GM23248 (cell line): Measurements from ENCODE around the gene RALB. TPM values are rescaled to one million over a fixed set of nuclear protein-coding genes. Genes with fewer than 3 reads are reported as not detected.

Source experiments
- DNase-seq: peaks from one replicate; pipeline ENCODE4 v3.0.0-alpha.2; 2015
- H2AFZ ChIP-seq: fragments of 200-600 bp; sonication (generic); 2 replicates; pipeline ENCODE4 v1.6.1; 2016; ENCODE audit warnings: antibody characterized with exemption
- H3F3A ChIP-seq: fragments of 200-600 bp; sonication (generic); 2 replicates; pipeline ENCODE4 v1.6.1; 2016; ENCODE audit warnings: mild to moderate bottlenecking, antibody characterized with exemption, mixed run types; ENCODE audit not compliant: insufficient read depth
- H3K27ac ChIP-seq: fragments of 200-600 bp; sonication (generic); 2 replicates; pipeline ENCODE4 v1.5.1; 2016; ENCODE audit warnings: mild to moderate bottlenecking
- H3K27me3 ChIP-seq: fragments of 200-600 bp; sonication (generic); replicated peaks from 2 replicates; pipeline ENCODE4 v1.6.1; 2016; ENCODE audit warnings: mild to moderate bottlenecking; ENCODE audit not compliant: insufficient read depth
- H3K36me3 ChIP-seq: fragments of 200-600 bp; sonication (generic); 2 replicates; pipeline ENCODE4 v1.6.1; 2016; ENCODE audit warnings: low read depth, mild to moderate bottlenecking
- H3K4me1 ChIP-seq: fragments of 200-600 bp; sonication (generic); 2 replicates; pipeline ENCODE4 v1.6.1; 2016; ENCODE audit warnings: mild to moderate bottlenecking; ENCODE audit not compliant: insufficient read depth
- H3K4me2 ChIP-seq: fragments of 200-600 bp; sonication (generic); one replicate; pipeline ENCODE4 v1.6.1; 2016; ENCODE audit warnings: mild to moderate bottlenecking; ENCODE audit not compliant: unreplicated experiment
- H3K4me3 ChIP-seq: fragments of 200-600 bp; sonication (generic); 2 replicates; pipeline ENCODE4 v1.5.1; 2016; ENCODE audit warnings: mild to moderate bottlenecking
- H3K79me2 ChIP-seq: fragments of 200-600 bp; sonication (generic); 2 replicates; pipeline ENCODE4 v1.6.1; 2016; ENCODE audit warnings: mild to moderate bottlenecking; ENCODE audit not compliant: insufficient read depth
- H3K9ac ChIP-seq: fragments of 200-600 bp; sonication (generic); 2 replicates; pipeline ENCODE4 v1.6.1; 2016; ENCODE audit warnings: mild to moderate bottlenecking
- H3K9me2 ChIP-seq: fragments of 200-600 bp; sonication (generic); 2 replicates; pipeline ENCODE4 v1.6.1; 2016; ENCODE audit warnings: mixed run types, mild to moderate bottlenecking, moderate library complexity; ENCODE audit not compliant: insufficient read depth
- H3K9me3 ChIP-seq: fragments of 200-600 bp; sonication (generic); one replicate; pipeline ENCODE4 v1.6.1; 2017; ENCODE audit warnings: low read depth
- H4K20me1 ChIP-seq: fragments of 200-600 bp; sonication (generic); 2 replicates; pipeline ENCODE4 v1.6.0; 2016; ENCODE audit not compliant: insufficient read depth
- EZH2 ChIP-seq: fragments of 200-600 bp; sonication (generic); IDR thresholded peaks from 2 replicates; pipeline ENCODE4 v1.6.1; 2018; ENCODE audit warnings: antibody characterized with exemption, mild to moderate bottlenecking; ENCODE audit not compliant: insufficient read depth, poor library complexity, severe bottlenecking
- EZH2phosphoT487 ChIP-seq: fragments of 200-600 bp; sonication (generic); IDR thresholded peaks from 2 replicates; pipeline ENCODE4 v1.6.1; 2018; ENCODE audit warnings: antibody characterized with exemption, moderate library complexity, mild to moderate bottlenecking, low read depth; ENCODE audit not compliant: insufficient read depth
- WGBS, 2 experiments: methylation state at CpG; one replicate each; pipeline ENCODE4 v1.1.6; 2015 to 2017; ENCODE audit warnings: low lambda C conversion rate in 2 of 2, low coverage in 1 of 2; ENCODE audit errors: missing lambda C conversion rate in 2 of 2; 5-methylcytosine and 5-hydroxymethylcytosine counted together
- in situ Hi-C: fragments of 300-500 bp; cut with MboI; formaldehyde crosslinking; loops from 2 replicates; pipeline ENCODE4 v1.15.0; 2020
- polyA plus RNA-seq: library from polyadenylated mRNA; unstranded; fragments of >200 nt; fragmentation: Nextera tagmentation; extraction: Ambion mirVana; gene quantifications from 2 replicates; pipeline ENCODE4 v1.2.1, GENCODE V29; 2016
- small RNA-seq: library from RNA; depleted of rRNA; stranded (forward); fragments of <200 nt; gene quantifications from one replicate; pipeline ENCODE3, GENCODE V24; 2014; ENCODE audit warnings: low read depth, low replicate concordance
- total RNA-seq: library from RNA; depleted of rRNA; stranded (reverse); fragments of >200 nt; shearing (Covaris generic); gene quantifications from 2 replicates; pipeline ENCODE4 v1.2.3, GENCODE V29; 2014; rRNA removed

RALB gene
- total and polyA plus RNA-seq, 2 experiments from 2014 or later, result 65.7 to 105 TPM

DNA sequence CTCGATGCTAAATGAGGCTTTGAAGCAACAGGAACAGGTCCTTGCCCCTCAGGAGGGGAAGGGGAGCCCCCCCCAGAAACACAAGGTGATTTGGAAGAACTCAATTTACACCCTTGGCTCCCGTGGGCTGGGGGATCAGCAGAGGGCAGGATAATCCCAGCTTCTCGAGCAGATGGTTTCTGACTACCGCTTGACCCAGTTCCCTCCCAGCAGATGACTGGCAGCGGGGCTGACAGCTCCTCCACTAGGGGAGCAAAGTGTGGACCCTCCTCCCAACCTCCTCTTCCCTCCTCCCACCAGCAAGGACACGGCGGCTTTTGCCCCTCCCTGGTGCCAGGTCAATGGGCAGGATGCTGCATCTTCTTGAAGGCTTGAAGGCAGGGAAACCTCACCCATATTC, 89.8 kb downstream of the RALB start:
- H3K4me1 ChIP-seq, result no peaks in the 10 kb centered on the region
- 60 to 61% methylated on average over 7 of the region's 7 CpGs for WGBS, 2 experiments
- no peak overlapping the region for H2AFZ ChIP-seq
- H3F3A ChIP-seq, result no peaks in the 10 kb centered on the region
- no peak overlapping the region for H3K4me3 ChIP-seq
- H3K9me2 ChIP-seq, result no peaks in the 10 kb centered on the region
- no peak for DNase-seq
- no peaks in the 10 kb centered on the region for H4K20me1 ChIP-seq
- H3K79me2 ChIP-seq, result no peaks in the 10 kb centered on the region
- H3K9ac ChIP-seq, result no peak overlapping the region
- H3K9me3 ChIP-seq, result no peaks in the 10 kb centered on the region
- in situ Hi-C loops, result loop anchor here (5.0 to 25.0 kb wide), 2 partner anchors 335 to 745 kb away; no protein-coding TSS in a partner anchor
- no peaks in the 10 kb centered on the region for H3K36me3 ChIP-seq
- H3K27ac ChIP-seq, result no peak overlapping the region
- no peak overlapping the region for H3K4me2 ChIP-seq
- peaks cover 22% of the 10 kb centered on the region; the same call in 1 of the 2 replicates for H3K27me3 ChIP-seq
- TF ChIP-seq EZH2 (no peak), EZH2phosphoT487 (no peak)

DNA sequence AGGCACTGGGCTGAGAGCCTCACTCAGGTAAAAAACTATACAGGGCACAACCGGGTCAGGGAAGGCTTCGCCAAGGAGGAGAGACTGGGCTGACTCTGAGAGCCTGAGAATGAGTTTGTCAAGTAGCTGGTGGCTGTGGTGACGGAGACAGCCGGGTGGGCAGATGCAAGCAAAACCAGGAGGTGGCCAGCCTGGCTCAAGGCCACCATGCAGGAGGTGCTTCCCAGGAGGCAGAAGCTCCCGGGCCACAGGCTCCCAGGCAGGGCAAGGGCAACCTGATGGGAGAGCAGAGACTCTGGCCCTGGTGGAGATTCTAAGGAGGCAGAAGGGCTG, 90.4 kb downstream of the RALB start:
- Histone ChIP-seq H3K27me3 (peaks cover 22% of the 10 kb centered on the region; the same call in 1 of the 2 replicates), H3K9me2 (no peaks in the 10 kb centered on the region), H3K36me3 (no peaks in the 10 kb centered on the region), H4K20me1 (no peaks in the 10 kb centered on the region), H3K9ac (no peak overlapping the region), H2AFZ (peak overlapping the region; percentile 54; the same call in 1 of the 2 replicates), H3K4me3 (no peak overlapping the region), H3K4me1 (no peaks in the 10 kb centered on the region), H3K4me2 (peak overlapping the region; percentile 75), H3K79me2 (no peaks in the 10 kb centered on the region), H3F3A (no peaks in the 10 kb centered on the region), H3K27ac (no peak overlapping the region), H3K9me3 (no peaks in the 10 kb centered on the region)
- TF ChIP-seq EZH2, result no peak
- no peak for TF ChIP-seq EZH2phosphoT487
- in situ Hi-C loops, result loop anchor here (5.0 to 25.0 kb wide), 2 partner anchors 334 to 744 kb away; no protein-coding TSS in a partner anchor
- WGBS, 2 experiments, result 17 to 20% methylated on average over 5 of the region's 5 CpGs
- no peak for DNase-seq

DNA sequence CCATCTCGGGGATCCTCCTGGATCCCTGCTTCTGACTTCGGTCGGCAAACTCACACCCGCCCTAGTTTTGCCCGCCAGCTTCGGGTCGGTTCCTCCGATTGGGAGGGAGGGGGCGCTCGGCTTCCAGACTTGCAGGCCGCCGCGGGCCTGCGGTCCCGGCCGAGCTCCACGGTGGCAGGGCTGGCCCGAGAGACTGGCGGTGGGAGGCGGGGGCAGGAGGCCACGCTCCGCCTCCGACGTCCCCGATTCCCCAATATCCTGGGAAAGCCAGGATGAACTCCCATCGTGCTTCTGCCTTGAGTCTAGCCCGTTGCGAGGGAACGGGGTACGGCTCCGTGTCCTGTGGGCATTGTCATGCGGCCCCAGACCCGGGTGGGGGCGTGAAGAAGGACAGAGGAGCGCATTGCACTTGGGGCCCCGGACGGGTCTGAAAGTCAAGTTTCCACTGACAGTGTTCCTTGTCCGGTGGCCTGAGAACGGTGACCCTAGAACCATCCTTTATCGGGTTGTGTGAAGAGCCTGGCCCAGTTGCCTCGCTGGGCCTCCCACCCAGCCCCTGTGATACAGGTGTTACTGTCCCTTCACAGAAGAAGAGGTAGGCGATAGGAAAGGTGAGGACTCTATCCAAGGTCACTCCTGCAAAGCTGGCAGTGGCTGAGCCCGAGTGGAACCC, 90.9 kb downstream of the RALB start:
- in situ Hi-C loops, result loop anchor here (5.0 to 25.0 kb wide), 2 partner anchors 334 to 744 kb away; no protein-coding TSS in a partner anchor
- H3K9ac ChIP-seq, result peak overlapping the region; percentile 25; the same call in 1 of the 2 replicates
- H3K9me3 ChIP-seq, result no peaks in the 10 kb centered on the region
- no peaks in the 10 kb centered on the region for H3K79me2 ChIP-seq
- H3K4me2 ChIP-seq, result peak overlapping the region; percentile 75
- no peaks in the 10 kb centered on the region for H3K4me1 ChIP-seq
- H3K36me3 ChIP-seq, result no peaks in the 10 kb centered on the region
- peaks cover 25% of the 10 kb centered on the region; the same call in 1 of the 2 replicates for H3K27me3 ChIP-seq
- H4K20me1 ChIP-seq, result no peaks in the 10 kb centered on the region
- no peak for TF ChIP-seq EZH2
- TF ChIP-seq EZH2phosphoT487, result 0 out of 2 replicates have a peak, but pooled peaks have one; percentile 33
- no peaks in the 10 kb centered on the region for H3K9me2 ChIP-seq
- H2AFZ ChIP-seq, result peak overlapping the region; percentile 54; the same call in 1 of the 2 replicates
- no peaks in the 10 kb centered on the region for H3F3A ChIP-seq
- H3K4me3 ChIP-seq, result 0 out of 2 replicates have a peak overlapping the region, but pooled peaks have one; percentile 26
- 4 to 5% methylated on average over 29 to 43 of the region's 43 CpGs for WGBS, 2 experiments
- DNase-seq, result peak; percentile 94
- H3K27ac ChIP-seq, result no peak overlapping the region

Small RNA genes within 50 kb of the gene (small RNA-seq; reads per million reads assigned to genes)
- gene MTND4LP14, result not detected

Other genes with a start within 250 kb of the RALB start
- 4.0 and 6.1 TPM in 2 replicates for gene EPB41L5, start 239.8 kb upstream of the RALB start, total RNA-seq
- 2.5 and 3.0 TPM in 2 replicates for gene EPB41L5, start 239.8 kb upstream of the RALB start, polyA plus RNA-seq
- gene TMEM185B, start 29.5 kb upstream of the RALB start, total RNA-seq, result 32.0 and 40.6 TPM in 2 replicates
- 32.3 and 33.7 TPM in 2 replicates for gene TMEM185B, start 29.5 kb upstream of the RALB start, polyA plus RNA-seq
- gene INHBB, start 93.3 kb downstream of the RALB start, total RNA-seq, result 3.4 and 5.6 TPM in 2 replicates
- 0.19 and 0.49 TPM in 2 replicates for gene INHBB, start 93.3 kb downstream of the RALB start, polyA plus RNA-seq